ENCODE measurements around the gene TEAD1.

DNA sequence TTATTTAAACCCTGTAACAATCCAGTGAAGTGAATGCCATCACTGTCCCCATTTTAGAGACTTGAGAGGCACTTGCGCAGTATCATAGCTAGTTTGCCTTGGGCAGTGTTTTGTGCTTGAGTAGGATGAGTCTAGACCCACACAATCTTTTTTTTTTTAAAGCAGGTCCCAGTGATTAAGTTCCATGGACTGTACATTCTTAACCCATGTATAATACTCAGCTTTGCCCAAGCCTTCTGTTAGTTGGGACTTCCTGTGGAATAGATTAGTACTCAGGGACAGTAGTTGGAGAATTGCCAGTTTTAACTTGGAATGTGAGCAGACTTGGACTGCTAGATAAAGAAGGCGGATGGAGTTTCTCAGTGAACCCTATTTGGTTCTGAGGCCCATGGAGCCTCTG, 226.3 kb downstream of the TEAD1 start:
- TF ChIP-seq, protein P1, sequence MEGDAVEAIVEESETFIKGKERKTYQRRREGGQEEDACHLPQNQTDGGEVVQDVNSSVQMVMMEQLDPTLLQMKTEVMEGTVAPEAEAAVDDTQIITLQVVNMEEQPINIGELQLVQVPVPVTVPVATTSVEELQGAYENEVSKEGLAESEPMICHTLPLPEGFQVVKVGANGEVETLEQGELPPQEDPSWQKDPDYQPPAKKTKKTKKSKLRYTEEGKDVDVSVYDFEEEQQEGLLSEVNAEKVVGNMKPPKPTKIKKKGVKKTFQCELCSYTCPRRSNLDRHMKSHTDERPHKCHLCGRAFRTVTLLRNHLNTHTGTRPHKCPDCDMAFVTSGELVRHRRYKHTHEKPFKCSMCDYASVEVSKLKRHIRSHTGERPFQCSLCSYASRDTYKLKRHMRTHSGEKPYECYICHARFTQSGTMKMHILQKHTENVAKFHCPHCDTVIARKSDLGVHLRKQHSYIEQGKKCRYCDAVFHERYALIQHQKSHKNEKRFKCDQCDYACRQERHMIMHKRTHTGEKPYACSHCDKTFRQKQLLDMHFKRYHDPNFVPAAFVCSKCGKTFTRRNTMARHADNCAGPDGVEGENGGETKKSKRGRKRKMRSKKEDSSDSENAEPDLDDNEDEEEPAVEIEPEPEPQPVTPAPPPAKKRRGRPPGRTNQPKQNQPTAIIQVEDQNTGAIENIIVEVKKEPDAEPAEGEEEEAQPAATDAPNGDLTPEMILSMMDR (IDR thresholded peaks at IDR 0.05), result no peak
- TF ChIP-seq POLR2AphosphoS5 (IDR thresholded peaks at IDR 0.05) (no peak), POLR2A (IDR thresholded peaks at IDR 0.05) (no peak)
